Neuronal stem cell (in vitro differentiated cells): ENCODE data around the gene LHX4.

Experiments
- DNase-seq: peaks from one replicate; pipeline ENCODE4 v3.0.0-alpha.2; 2013; ENCODE audit warnings: low spot score
- H2AFZ ChIP-seq: one replicate; pipeline ENCODE4 v1.6.1; 2013; ENCODE audit warnings: mild to moderate bottlenecking, low read length, inconsistent platforms
- H2AK5ac ChIP-seq: 2 replicates; pipeline ENCODE4 v1.6.1; 2013; ENCODE audit warnings: low read depth, mild to moderate bottlenecking, inconsistent platforms, low read length, moderate library complexity, mixed read lengths
- H2BK120ac ChIP-seq: 2 replicates; pipeline ENCODE4 v1.6.1; 2013; ENCODE audit warnings: low read depth, mild to moderate bottlenecking, inconsistent platforms, low read length, moderate library complexity, mixed read lengths
- H2BK12ac ChIP-seq: one replicate; pipeline ENCODE4 v1.6.1; 2013; ENCODE audit warnings: low read length, inconsistent platforms
- H2BK15ac ChIP-seq: 2 replicates; pipeline ENCODE4 v1.6.1; 2013; ENCODE audit warnings: mild to moderate bottlenecking, low read length, inconsistent platforms, mixed read lengths
- H2BK5ac ChIP-seq: one replicate; pipeline ENCODE4 v1.6.1; 2013; ENCODE audit warnings: inconsistent platforms, mild to moderate bottlenecking, low read length, moderate library complexity
- H3K14ac ChIP-seq: one replicate; pipeline ENCODE4 v1.6.1; 2013; ENCODE audit warnings: low read length, inconsistent platforms
- H3K18ac ChIP-seq: 2 replicates; pipeline ENCODE4 v1.6.1; 2013; ENCODE audit warnings: low read length, inconsistent platforms
- H3K23ac ChIP-seq: 2 replicates; pipeline ENCODE4 v1.6.1; 2013; ENCODE audit warnings: low read depth, mild to moderate bottlenecking, mixed read lengths, low read length, inconsistent platforms; ENCODE audit not compliant: poor library complexity
- H3K27ac ChIP-seq: replicated peaks from 3 replicates; pipeline ENCODE4 v1.5.1; 2013; ENCODE audit warnings: low read length, inconsistent platforms
- H3K27me3 ChIP-seq, 3 experiments: 2 replicates each; pipeline ENCODE4 v1.6.1; 2013; ENCODE audit warnings: low read length in 3 of 3, mild to moderate bottlenecking in 2 of 3, inconsistent platforms in 1 of 3, low read depth in 1 of 3, mixed read lengths in 1 of 3, moderate library complexity in 1 of 3; ENCODE audit not compliant: control insufficient read depth in 3 of 3, insufficient read depth in 3 of 3
- H3K36me3 ChIP-seq, 2 donors: replicated peaks in 1 of 2; 2 replicates each; pipeline ENCODE4 v1.6.1; 2013; ENCODE audit warnings: low read length in 2 of 2; ENCODE audit not compliant: control insufficient read depth in 2 of 2, insufficient read depth in 2 of 2
- H3K4ac ChIP-seq: 2 replicates; pipeline ENCODE4 v1.6.1; 2013; ENCODE audit warnings: inconsistent platforms, mild to moderate bottlenecking, low read length, moderate library complexity
- H3K4me1 ChIP-seq, 2 donors: 1 replicate in 1 of 2; 2 replicates in 1 of 2; pipeline ENCODE4 v1.6.1; 2013; ENCODE audit warnings: low read length in 2 of 2, low read depth in 1 of 2; ENCODE audit not compliant: control insufficient read depth in 2 of 2, insufficient read depth in 1 of 2
- H3K4me2 ChIP-seq: one replicate; pipeline ENCODE4 v1.6.1; 2013; ENCODE audit warnings: mild to moderate bottlenecking, low read length, inconsistent platforms; ENCODE audit not compliant: insufficient read depth, poor library complexity, severe bottlenecking
- H3K4me3 ChIP-seq, 2 donors: 2 replicates each; pipeline ENCODE4 v1.5.1; 2013; ENCODE audit warnings: low read length in 2 of 2, mild to moderate bottlenecking in 2 of 2, inconsistent platforms in 1 of 2, moderate library complexity in 1 of 2
- H3K79me1 ChIP-seq: one replicate; pipeline ENCODE4 v1.6.1; 2013; ENCODE audit warnings: low read depth, mild to moderate bottlenecking, inconsistent platforms, low read length, moderate library complexity
- H3K9ac ChIP-seq: one replicate; pipeline ENCODE4 v1.6.1; 2013; ENCODE audit warnings: mild to moderate bottlenecking, low read depth, low read length, inconsistent platforms; ENCODE audit not compliant: poor library complexity
- H3K9me3 ChIP-seq, 2 donors: replicated peaks in 1 of 2; 2 replicates each; pipeline versions ENCODE3 to v1.6.1; 2013; ENCODE audit warnings: low read length in 2 of 2, mild to moderate bottlenecking in 2 of 2, inconsistent platforms in 1 of 2, low read depth in 1 of 2, mixed read lengths in 1 of 2, moderate library complexity in 1 of 2; ENCODE audit not compliant: control insufficient read depth in 2 of 2, insufficient read depth in 1 of 2
- H4K8ac ChIP-seq: one replicate; pipeline ENCODE4 v1.6.1; 2013; ENCODE audit warnings: low read depth, mild to moderate bottlenecking, inconsistent platforms, low read length, moderate library complexity
- H4K91ac ChIP-seq: one replicate; pipeline ENCODE4 v1.6.1; 2013; ENCODE audit warnings: low read length, low read depth, mild to moderate bottlenecking, inconsistent platforms; ENCODE audit not compliant: poor library complexity
- WGBS, 2 donors: extraction: QIAGEN DNeasy Blood & Tissue Kit; methylation state at CpG; one replicate each; pipeline ENCODE4 v1.1.7; 2013; ENCODE audit warnings: missing lambda C conversion rate in 2 of 2, mixed read lengths in 1 of 2; ENCODE audit not compliant: insufficient read length in 2 of 2, insufficient replicate concordance in 1 of 2; ENCODE audit errors: extremely low coverage in 2 of 2; 5-methylcytosine and 5-hydroxymethylcytosine counted together

Gene LHX4

DNA sequence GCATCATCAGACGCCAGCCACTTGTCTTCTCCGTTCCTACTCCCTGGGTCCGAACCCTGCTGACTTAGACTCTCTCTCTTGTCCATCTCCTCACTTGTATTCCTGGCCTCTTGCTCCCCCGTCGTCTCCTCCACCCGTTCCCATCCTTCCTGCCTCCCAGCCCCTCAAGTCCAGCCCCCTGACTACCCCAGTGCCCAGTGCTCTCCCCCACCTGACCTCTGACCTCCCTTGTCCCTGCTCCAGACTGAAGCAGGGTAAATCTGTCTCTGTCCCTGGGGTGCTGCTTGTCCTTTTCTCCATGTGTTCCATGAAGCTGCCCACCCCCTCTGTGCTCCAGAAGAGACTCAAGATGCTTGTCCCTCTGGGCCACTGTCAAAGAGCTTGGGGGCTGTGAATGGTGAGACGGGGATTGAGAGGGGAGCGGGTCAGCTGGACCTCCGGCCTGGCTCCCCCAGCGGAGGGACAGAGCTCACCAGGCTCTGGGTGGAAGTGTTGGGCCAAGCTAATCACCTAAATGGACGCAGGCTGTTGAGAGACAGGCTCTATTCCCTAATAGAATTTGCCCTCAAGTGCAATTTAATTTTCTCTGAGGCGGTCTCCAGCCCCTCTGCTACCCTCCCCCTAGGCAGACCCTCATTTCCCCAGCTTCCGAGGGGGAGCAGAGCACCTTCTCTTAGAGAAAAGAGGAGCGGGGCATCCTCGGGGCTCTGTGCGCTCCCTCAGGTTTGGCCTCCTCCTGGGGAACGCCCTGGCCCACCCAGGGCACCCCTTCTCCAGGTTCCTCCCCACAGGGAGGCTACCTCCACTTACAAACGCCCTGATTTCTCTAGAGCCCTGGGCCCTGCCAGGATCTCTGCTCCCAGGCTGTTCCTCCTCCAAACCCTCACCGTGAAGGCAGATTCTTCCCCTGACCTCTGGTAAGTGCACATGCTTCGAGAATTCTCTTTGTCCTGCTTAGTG is 11.0 kb upstream of the LHX4 start:
- Histone ChIP-seq H3K18ac (peak overlapping the region; percentile 35), H2BK120ac (no peak overlapping the region), H3K14ac (peak overlapping the region; percentile 75), H3K4ac (no peak overlapping the region), H3K4me2 (no peak overlapping the region), H4K8ac (no peak overlapping the region), H3K9ac (no peak overlapping the region), H2AK5ac (no peak overlapping the region), H2BK15ac (no peak overlapping the region), H2BK5ac (peak overlapping the region; percentile 18), H3K4me3 (no peak overlapping the region), H2AFZ (peak overlapping the region; percentile 54), H3K36me3 (no peaks in the 10 kb centered on the region), H2BK12ac (no peak overlapping the region), H3K23ac (no peak overlapping the region), H3K4me1 (peaks cover 0 to 2% of the 10 kb centered on the region in 2 donors), H3K27ac (no peak overlapping the region), H3K27me3 (peaks cover 0 to 63% (median 2%) of the 10 kb centered on the region in 3 experiments), H4K91ac (no peak overlapping the region), H3K9me3 (no peaks in the 10 kb centered on the region), H3K79me1 (no peaks in the 10 kb centered on the region)
- no CpG with 5 or more reads among the region's 20 CpGs for WGBS, 2 donors
- no peak for DNase-seq

DNA sequence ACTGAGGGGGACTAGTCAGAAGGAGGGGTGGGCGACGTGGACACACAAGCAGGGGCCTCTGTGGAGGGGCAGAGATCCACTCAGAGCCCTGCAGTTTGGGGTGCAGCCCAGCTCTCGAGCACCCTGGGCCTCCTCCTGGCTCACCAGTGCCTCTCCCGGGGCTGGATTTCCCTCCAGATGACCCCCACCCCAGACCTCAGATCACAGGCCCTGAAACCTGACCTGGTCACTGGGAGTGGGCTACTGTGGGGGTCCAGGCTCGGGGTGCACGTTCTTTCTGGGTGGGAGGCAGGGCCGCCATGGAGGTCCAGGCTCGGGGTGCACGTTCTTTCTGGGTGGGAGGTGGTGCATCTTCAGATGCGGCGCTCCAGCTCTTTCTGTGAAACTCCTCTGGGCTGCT is 10.3 kb upstream of the LHX4 start:
- H3K4me3 ChIP-seq, result no peak overlapping the region
- no peak overlapping the region for H4K91ac ChIP-seq
- no peak for DNase-seq
- no peak overlapping the region for H3K9ac ChIP-seq
- H3K36me3 ChIP-seq, result no peaks in the 10 kb centered on the region
- no peak overlapping the region for H2BK15ac ChIP-seq
- no peaks in the 10 kb centered on the region for H3K9me3 ChIP-seq
- no peak overlapping the region for H2BK5ac ChIP-seq
- H2BK120ac ChIP-seq, result no peak overlapping the region
- no CpG with 5 or more reads among the region's 11 CpGs for WGBS, 2 donors
- H3K14ac ChIP-seq, result no peak overlapping the region
- H2AFZ ChIP-seq, result peak overlapping the region; percentile 54
- peaks cover 0 to 70% (median 2%) of the 10 kb centered on the region in 3 experiments for H3K27me3 ChIP-seq
- peaks cover 0 to 2% of the 10 kb centered on the region in 2 donors for H3K4me1 ChIP-seq
- H3K79me1 ChIP-seq, result no peaks in the 10 kb centered on the region
- H3K4me2 ChIP-seq, result no peak overlapping the region
- no peak overlapping the region for H4K8ac ChIP-seq
- H3K23ac ChIP-seq, result no peak overlapping the region
- H3K4ac ChIP-seq, result no peak overlapping the region
- H2AK5ac ChIP-seq, result no peak overlapping the region
- no peak overlapping the region for H2BK12ac ChIP-seq
- H3K18ac ChIP-seq, result peak overlapping the region; percentile 36
- no peak overlapping the region for H3K27ac ChIP-seq

DNA sequence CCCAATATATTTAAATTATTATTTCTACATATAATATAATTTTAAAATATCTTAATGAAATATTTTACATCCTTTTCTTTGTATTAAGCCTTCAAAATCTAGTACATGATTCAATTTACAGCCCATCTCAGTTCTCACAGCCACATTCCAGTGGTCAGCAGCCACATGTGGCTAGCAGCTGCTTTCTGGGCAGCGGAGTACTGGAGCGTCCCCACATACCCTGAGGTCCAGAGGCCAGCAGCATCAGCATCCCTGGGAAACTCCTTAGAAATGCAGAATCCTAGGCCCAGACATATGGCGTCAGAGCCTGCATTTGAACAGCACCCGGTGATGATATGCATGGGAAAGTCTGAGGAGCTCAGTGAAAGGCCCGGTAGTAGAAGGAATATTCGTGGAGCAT is 8.6 kb upstream of the LHX4 start:
- Histone ChIP-seq H2BK15ac (no peak overlapping the region), H3K9ac (no peak overlapping the region), H3K27me3 (peaks cover 0 to 80% (median 2%) of the 10 kb centered on the region in 3 experiments), H3K4me1 (peaks cover 0 to 2% of the 10 kb centered on the region in 2 donors), H4K8ac (no peak overlapping the region), H3K23ac (no peak overlapping the region), H3K4ac (no peak overlapping the region), H2BK120ac (no peak overlapping the region), H2BK5ac (no peak overlapping the region), H3K4me3 (no peak overlapping the region), H3K4me2 (no peak overlapping the region), H2BK12ac (no peak overlapping the region), H3K14ac (no peak overlapping the region), H3K27ac (no peak overlapping the region), H2AFZ (no peak overlapping the region), H2AK5ac (no peak overlapping the region), H4K91ac (no peak overlapping the region), H3K9me3 (no peaks in the 10 kb centered on the region), H3K36me3 (no peaks in the 10 kb centered on the region), H3K18ac (no peak overlapping the region), H3K79me1 (no peaks in the 10 kb centered on the region)
- DNase-seq, result no peak
- no CpG with 5 or more reads among the region's 6 CpGs for WGBS, 2 donors

DNA sequence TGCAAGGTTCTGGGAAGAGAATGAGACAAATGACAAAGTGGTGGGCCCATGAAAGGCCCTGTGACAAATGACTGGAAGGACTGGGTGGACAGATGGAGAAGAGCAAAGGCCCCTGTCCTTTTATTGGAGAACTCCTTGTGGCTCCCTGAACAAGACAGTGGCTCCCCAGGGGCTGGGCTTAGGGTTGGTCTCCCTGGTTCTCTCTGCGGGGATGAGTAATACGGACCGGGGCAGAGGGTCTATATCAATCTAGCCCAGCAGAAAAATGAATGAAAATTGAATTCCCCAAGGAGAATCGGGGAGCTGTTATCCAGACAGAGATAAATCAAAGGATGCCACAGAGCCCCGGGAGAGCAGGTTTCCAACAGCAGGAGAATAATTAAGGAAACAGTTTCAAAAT is 5.2 kb upstream of the LHX4 start:
- WGBS, 2 donors, result no CpG with 5 or more reads among the region's 5 CpGs

More for the DNA sequence above, 5.2 kb upstream of the LHX4 start:
- no peak overlapping the region for H4K91ac ChIP-seq
- DNase-seq, result no peak
- H3K9ac ChIP-seq, result no peak overlapping the region
- no peak overlapping the region for H3K4me2 ChIP-seq
- H2BK5ac ChIP-seq, result no peak overlapping the region
- H3K27ac ChIP-seq, result no peak overlapping the region
- H2BK120ac ChIP-seq, result no peak overlapping the region
- no peak overlapping the region for H3K4ac ChIP-seq
- no peak overlapping the region for H2BK12ac ChIP-seq
- no peak overlapping the region for H2AK5ac ChIP-seq
- H3K79me1 ChIP-seq, result no peaks in the 10 kb centered on the region
- peaks cover 0 to 4% of the 10 kb centered on the region in 2 donors for H3K4me1 ChIP-seq
- no peak overlapping the region for H4K8ac ChIP-seq
- no peak overlapping the region for H3K4me3 ChIP-seq
- H3K9me3 ChIP-seq, result peaks cover 0 to 5% of the 10 kb centered on the region in 2 donors
- H3K18ac ChIP-seq, result no peak overlapping the region
- no peak overlapping the region for H2BK15ac ChIP-seq
- H3K23ac ChIP-seq, result no peak overlapping the region
- H3K36me3 ChIP-seq, result no peaks in the 10 kb centered on the region
- peaks cover 10 to 89% (median 20%) of the 10 kb centered on the region in 3 experiments for H3K27me3 ChIP-seq
- H2AFZ ChIP-seq, result no peak overlapping the region
- H3K14ac ChIP-seq, result no peak overlapping the region
